OCI-LY3 (cell line): ENCODE results near the gene C3orf38.
A peak's percentile ranks its signal among the peaks of the same experiment; 100 is the strongest.

Source experiments
- H2AFZ ChIP-seq: fragments of 200-600, 300-600 bp; shearing (Covaris generic); 2 replicates; pipeline ENCODE4 v1.6.0; 2014; ENCODE audit warnings: antibody characterized with exemption, low read depth, low read length
- H3K27ac ChIP-seq: fragments of 200-600, 300-600 bp; sonication (generic); 2 replicates; pipeline ENCODE4 v1.5.1; 2014; ENCODE audit warnings: mild to moderate bottlenecking, low read length, moderate library complexity, mixed read lengths
- H3K27me3 ChIP-seq: fragments of 200-600, 300-600 bp; sonication (generic); 2 replicates; pipeline ENCODE4 v1.6.1; 2014; ENCODE audit warnings: low read depth, low read length, mixed read lengths
- H3K36me3 ChIP-seq: fragments of 200-600, 300-600 bp; sonication (generic); replicated peaks from 2 replicates; pipeline ENCODE3; 2014; ENCODE audit warnings: low read depth, low read length, mixed read lengths
- H3K4me1 ChIP-seq: fragments of 300-600, 200-600 bp; sonication (generic); 2 replicates; pipeline ENCODE4 v1.6.1; 2014; ENCODE audit warnings: low read length, mixed read lengths
- H3K4me2 ChIP-seq: fragments of 200-600, 300-600 bp; sonication (generic); 2 replicates; pipeline ENCODE4 v1.6.1; 2014; ENCODE audit warnings: low read length, mixed read lengths
- H3K4me3 ChIP-seq: fragments of 300-600, 200-600 bp; sonication (generic); 2 replicates; pipeline ENCODE4 v1.5.1; 2014; ENCODE audit warnings: antibody characterized with exemption, mild to moderate bottlenecking, low read length, moderate library complexity
- H3K79me2 ChIP-seq: fragments of 300-600, 200-600 bp; shearing (Covaris generic); 2 replicates; pipeline ENCODE4 v1.6.1; 2014; ENCODE audit warnings: mild to moderate bottlenecking, low read length, mixed read lengths
- H3K9ac ChIP-seq: fragments of 300-600, 200-600 bp; shearing (Covaris generic); 2 replicates; pipeline ENCODE4 v1.6.0; 2014; ENCODE audit warnings: mild to moderate bottlenecking, low read length, moderate library complexity
- H3K9me3 ChIP-seq: fragments of 200-600, 300-600 bp; shearing (Covaris generic); 2 replicates; pipeline ENCODE4 v1.6.1; 2014; ENCODE audit warnings: low read length, mixed read lengths; ENCODE audit not compliant: insufficient read depth
- H4K20me1 ChIP-seq: fragments of 200-600, 300-600 bp; sonication (generic); 2 replicates; pipeline ENCODE4 v1.6.1; 2016; ENCODE audit warnings: low read length, mixed read lengths; ENCODE audit not compliant: insufficient read depth
- CTCF ChIP-seq: fragments of 200-600, 300-600 bp; sonication (generic); IDR thresholded peaks from 2 replicates; pipeline ENCODE4 v1.5.1; 2014; ENCODE audit warnings: antibody characterized with exemption, low read length, low read depth
- EZH2phosphoT487 ChIP-seq: fragments of 200-600 bp; shearing (Covaris generic); IDR thresholded peaks from 2 replicates; pipeline ENCODE4 v1.6.1; 2018; ENCODE audit warnings: antibody characterized with exemption, mixed run types, low read depth

Gene C3orf38

GRCh38 chr3:88148651-88149050, 1.1 kb upstream of the C3orf38 start:
- no peak overlapping the region for H2AFZ ChIP-seq
- TF ChIP-seq CTCF = no peak
- TF ChIP-seq EZH2phosphoT487 = no peak
- peaks cover 5% of the 10 kb centered on the region for H4K20me1 ChIP-seq
- H3K79me2 ChIP-seq = peaks cover 96% of the 10 kb centered on the region
- H3K27ac ChIP-seq = peak overlapping the region; percentile 94
- no peaks in the 10 kb centered on the region for H3K27me3 ChIP-seq
- H3K9me3 ChIP-seq = no peaks in the 10 kb centered on the region
- peak overlapping the region; percentile 95 for H3K9ac ChIP-seq
- peaks cover 35% of the 10 kb centered on the region for H3K4me1 ChIP-seq
- H3K36me3 ChIP-seq = peaks cover 20% of the 10 kb centered on the region
- H3K4me3 ChIP-seq = peak overlapping the region; percentile 81
- H3K4me2 ChIP-seq = peak overlapping the region; percentile 96

- TF ChIP-seq CTCF (no peak), EZH2phosphoT487 (no peak)
- Histone ChIP-seq H3K79me2 (peaks cover 96% of the 10 kb centered on the region), H3K27ac (peak overlapping the region; percentile 94)
Measured at GRCh38 chr3:88149101-88149508, 654 bp upstream of the C3orf38 start.

GRCh38 chr3:88150371-88150770, 612 bp downstream of the C3orf38 start:
- H3K9ac ChIP-seq = peak overlapping the region; percentile 95
- TF ChIP-seq EZH2phosphoT487 (no peak), CTCF (no peak)
- peaks cover 35% of the 10 kb centered on the region for H3K4me1 ChIP-seq
- H3K79me2 ChIP-seq = peaks cover 97% of the 10 kb centered on the region
- peak overlapping the region; percentile 81 for H3K4me3 ChIP-seq
- peak overlapping the region; percentile 94 for H3K27ac ChIP-seq
- H3K9me3 ChIP-seq = no peaks in the 10 kb centered on the region
- H3K27me3 ChIP-seq = no peaks in the 10 kb centered on the region
- H4K20me1 ChIP-seq = peaks cover 5% of the 10 kb centered on the region
- peak overlapping the region; percentile 88 for H3K4me2 ChIP-seq
- peaks cover 19% of the 10 kb centered on the region for H3K36me3 ChIP-seq
- no peak overlapping the region; the same call in 1 of the 2 replicates for H2AFZ ChIP-seq

More at GRCh38 chr3:88149101-88149508, 654 bp upstream of the C3orf38 start:
- H3K4me1 ChIP-seq = peaks cover 35% of the 10 kb centered on the region
- peak overlapping the region; percentile 81 for H3K4me3 ChIP-seq
- H3K9me3 ChIP-seq = no peaks in the 10 kb centered on the region
- peak overlapping the region; percentile 77 for H2AFZ ChIP-seq
- peak overlapping the region; percentile 96 for H3K4me2 ChIP-seq
- H3K9ac ChIP-seq = peak overlapping the region; percentile 95
- peaks cover 19% of the 10 kb centered on the region for H3K36me3 ChIP-seq
- H4K20me1 ChIP-seq = peaks cover 5% of the 10 kb centered on the region
- H3K27me3 ChIP-seq = no peaks in the 10 kb centered on the region

GRCh38 chr3:88150806-88151205, 1.0 kb downstream of the C3orf38 start:
- Histone ChIP-seq H3K4me3 (peak overlapping the region; percentile 81), H3K27ac (peak overlapping the region; percentile 94), H3K79me2 (peaks cover 97% of the 10 kb centered on the region), H3K9me3 (no peaks in the 10 kb centered on the region), H3K27me3 (no peaks in the 10 kb centered on the region), H3K4me2 (peak overlapping the region; percentile 88), H4K20me1 (peaks cover 5% of the 10 kb centered on the region), H3K36me3 (peaks cover 21% of the 10 kb centered on the region), H2AFZ (no peak overlapping the region), H3K9ac (peak overlapping the region; percentile 95), H3K4me1 (peaks cover 35% of the 10 kb centered on the region)
- TF ChIP-seq CTCF = no peak
- no peak for TF ChIP-seq EZH2phosphoT487
